ENCODE data around the gene MTRF1. TPM values are rescaled to one million over a fixed set of nuclear protein-coding genes. Genes with fewer than 3 reads are reported as not detected.

The MTRF1 gene
- total and polyA plus RNA-seq, 9 of the 15 experiments (the other 6 are each of a cell fraction or from before 2014, with no cell fraction given) = 12.5 to 33.7 (median 20.1) TPM

- TF ChIP-seq, protein P1, sequence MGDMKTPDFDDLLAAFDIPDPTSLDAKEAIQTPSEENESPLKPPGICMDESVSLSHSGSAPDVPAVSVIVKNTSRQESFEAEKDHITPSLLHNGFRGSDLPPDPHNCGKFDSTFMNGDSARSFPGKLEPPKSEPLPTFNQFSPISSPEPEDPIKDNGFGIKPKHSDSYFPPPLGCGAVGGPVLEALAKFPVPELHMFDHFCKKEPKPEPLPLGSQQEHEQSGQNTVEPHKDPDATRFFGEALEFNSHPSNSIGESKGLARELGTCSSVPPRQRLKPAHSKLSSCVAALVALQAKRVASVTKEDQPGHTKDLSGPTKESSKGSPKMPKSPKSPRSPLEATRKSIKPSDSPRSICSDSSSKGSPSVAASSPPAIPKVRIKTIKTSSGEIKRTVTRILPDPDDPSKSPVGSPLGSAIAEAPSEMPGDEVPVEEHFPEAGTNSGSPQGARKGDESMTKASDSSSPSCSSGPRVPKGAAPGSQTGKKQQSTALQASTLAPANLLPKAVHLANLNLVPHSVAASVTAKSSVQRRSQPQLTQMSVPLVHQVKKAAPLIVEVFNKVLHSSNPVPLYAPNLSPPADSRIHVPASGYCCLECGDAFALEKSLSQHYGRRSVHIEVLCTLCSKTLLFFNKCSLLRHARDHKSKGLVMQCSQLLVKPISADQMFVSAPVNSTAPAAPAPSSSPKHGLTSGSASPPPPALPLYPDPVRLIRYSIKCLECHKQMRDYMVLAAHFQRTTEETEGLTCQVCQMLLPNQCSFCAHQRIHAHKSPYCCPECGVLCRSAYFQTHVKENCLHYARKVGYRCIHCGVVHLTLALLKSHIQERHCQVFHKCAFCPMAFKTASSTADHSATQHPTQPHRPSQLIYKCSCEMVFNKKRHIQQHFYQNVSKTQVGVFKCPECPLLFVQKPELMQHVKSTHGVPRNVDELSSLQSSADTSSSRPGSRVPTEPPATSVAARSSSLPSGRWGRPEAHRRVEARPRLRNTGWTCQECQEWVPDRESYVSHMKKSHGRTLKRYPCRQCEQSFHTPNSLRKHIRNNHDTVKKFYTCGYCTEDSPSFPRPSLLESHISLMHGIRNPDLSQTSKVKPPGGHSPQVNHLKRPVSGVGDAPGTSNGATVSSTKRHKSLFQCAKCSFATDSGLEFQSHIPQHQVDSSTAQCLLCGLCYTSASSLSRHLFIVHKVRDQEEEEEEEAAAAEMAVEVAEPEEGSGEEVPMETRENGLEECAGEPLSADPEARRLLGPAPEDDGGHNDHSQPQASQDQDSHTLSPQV (IDR thresholded peaks at IDR 0.05) = peak; percentile 76
- TF ChIP-seq BRCA1 (IDR thresholded peaks at IDR 0.05) (no peak), BRCA1 (CRISPR knock-in tag; IDR thresholded peaks at IDR 0.05) (no peak), ZNF77 (CRISPR knock-in tag; IDR thresholded peaks at IDR 0.05) (no peak), ZNF280B (CRISPR knock-in tag; IDR thresholded peaks at IDR 0.05) (no peak), ZNF583 (CRISPR knock-in tag; IDR thresholded peaks at IDR 0.05) (no peak), GTF2F1 (IDR thresholded peaks at IDR 0.05; ENCODE audit: low read depth, low read length) (no peak), GTF2A2 (tag; IDR thresholded peaks at IDR 0.05) (no peak), DACH1 (IDR thresholded peaks at IDR 0.05; ENCODE audit: partially characterized antibody) (no peak), KDM2B (CRISPR knock-in tag; IDR thresholded peaks at IDR 0.05) (no peak), TFAP4 (CRISPR knock-in tag; IDR thresholded peaks at IDR 0.05; ENCODE audit: borderline replicate concordance) (peak; percentile 79), CHCHD3 (CRISPR knock-in tag; IDR thresholded peaks at IDR 0.05) (no peak), ZSCAN32 (CRISPR knock-in tag; IDR thresholded peaks at IDR 0.05) (no peak), PRPF4 (IDR thresholded peaks at IDR 0.05; ENCODE audit: insufficient read depth, low read depth, low read length, poor library complexity, severe bottlenecking) (no peak), NCOR1 (IDR thresholded peaks at IDR 0.05) (peak; percentile 33; the same call in 1 of the 2 replicates), ZBTB5 (IDR thresholded peaks at IDR 0.05) (no peak)
Measured at GRCh38 chr13:41193919-41194824, 69.2 kb downstream of the MTRF1 start, which contains the start of gene KBTBD7 (continued).
